HUES64 (cell line): Measurements from ENCODE around the gene PLEKHM2.

Source experiments
- H3K27ac ChIP-seq: 2 replicates; pipeline ENCODE4 v1.7.0; 2013; ENCODE audit warnings: low read depth, low read length, inconsistent platforms
- H3K27me3 ChIP-seq: 2 replicates; pipeline ENCODE4 v1.6.1; 2013; ENCODE audit warnings: mild to moderate bottlenecking, low read length; ENCODE audit not compliant: insufficient read depth
- H3K36me3 ChIP-seq: 2 replicates; pipeline ENCODE4 v1.6.1; 2013; ENCODE audit warnings: mild to moderate bottlenecking, low read length; ENCODE audit not compliant: insufficient read depth
- H3K4me1 ChIP-seq: 2 replicates; pipeline ENCODE4 v1.6.1; 2013; ENCODE audit warnings: mild to moderate bottlenecking, low read length, moderate library complexity; ENCODE audit not compliant: insufficient read depth
- H3K4me3 ChIP-seq: 2 replicates; pipeline ENCODE4 v1.5.1; 2013; ENCODE audit warnings: mild to moderate bottlenecking, low read length, moderate library complexity
- H3K9ac ChIP-seq: 2 replicates; pipeline ENCODE4 v1.6.1; 2013; ENCODE audit warnings: mild to moderate bottlenecking, low read depth, low read length
- H3K9me3 ChIP-seq: 2 replicates; pipeline ENCODE4 v1.6.1; 2013; ENCODE audit warnings: low read depth, low read length; ENCODE audit not compliant: insufficient read depth
- WGBS: fragments of 150-250, 120-280 bp; methylation state at CpG from one replicate; pipeline ENCODE4 v1.1.7; 2013; ENCODE audit warnings: missing lambda C conversion rate; 5-methylcytosine and 5-hydroxymethylcytosine counted together

Gene PLEKHM2

DNA sequence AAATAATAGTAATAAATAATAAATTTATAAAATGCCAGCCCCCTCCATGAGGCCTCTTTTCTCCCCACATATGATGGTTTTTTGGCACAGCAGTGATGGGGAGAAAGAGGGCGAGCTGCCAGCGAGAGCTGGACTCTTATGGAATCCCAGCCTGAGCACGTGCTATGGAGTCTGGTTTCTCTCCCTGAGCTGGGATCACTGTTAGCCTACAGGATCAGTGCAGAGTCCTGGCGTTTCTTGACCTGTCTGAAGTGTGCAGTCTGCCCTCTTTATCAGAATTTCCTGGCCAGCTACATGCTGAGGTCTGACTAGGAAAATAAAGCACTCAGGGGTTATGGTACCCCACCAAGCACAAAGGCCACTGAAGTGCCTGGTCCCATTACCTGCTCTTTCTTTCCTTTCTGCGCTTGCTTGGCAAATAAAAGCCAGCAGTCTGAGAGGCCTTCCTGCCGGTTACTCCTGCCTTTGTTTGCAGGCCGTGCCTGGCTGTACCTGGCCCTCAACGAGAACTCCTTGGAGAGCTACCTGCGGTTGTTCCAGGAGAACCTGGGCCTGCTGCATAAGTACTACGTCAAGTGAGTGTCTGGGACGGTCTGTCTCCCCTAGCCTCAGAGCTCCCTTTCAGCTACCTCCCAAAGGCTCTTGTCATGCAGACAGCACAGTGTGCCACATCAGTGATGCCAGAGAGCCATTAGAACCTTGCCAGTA, 33.5 kb downstream of the PLEKHM2 start:
- no peaks in the 10 kb centered on the region for H3K27me3 ChIP-seq
- no peak overlapping the region for H3K4me3 ChIP-seq
- peaks cover 49% of the 10 kb centered on the region for H3K36me3 ChIP-seq
- no peaks in the 10 kb centered on the region for H3K9me3 ChIP-seq
- H3K9ac ChIP-seq: no peak overlapping the region
- 94% methylated on average over 11 of the region's 11 CpGs for WGBS
- no peak overlapping the region for H3K27ac ChIP-seq
- no peaks in the 10 kb centered on the region for H3K4me1 ChIP-seq

DNA sequence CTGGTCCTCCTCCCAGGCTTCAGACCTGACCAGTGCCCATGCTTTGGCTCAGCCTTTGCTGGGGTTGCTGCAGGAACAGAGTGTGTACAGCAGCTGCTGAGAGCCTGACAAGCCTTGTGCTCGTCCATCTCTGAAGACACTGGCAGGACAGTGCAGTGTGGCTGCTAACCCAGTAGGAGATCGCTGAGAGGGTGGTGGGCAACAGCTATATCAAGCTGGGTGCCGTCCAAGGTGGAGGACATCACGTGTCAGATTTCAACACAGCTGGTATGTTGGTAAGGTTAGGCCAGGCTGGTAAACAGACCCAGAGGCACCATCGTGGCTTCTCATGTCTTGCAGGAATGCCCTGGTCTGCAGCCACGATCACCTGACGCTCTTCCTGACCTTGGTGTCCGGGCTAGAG, 34.1 kb downstream of the PLEKHM2 start:
- Histone ChIP-seq H3K4me1 (no peaks in the 10 kb centered on the region), H3K27ac (no peak overlapping the region), H3K4me3 (no peak overlapping the region), H3K9me3 (no peaks in the 10 kb centered on the region), H3K9ac (no peak overlapping the region), H3K27me3 (no peaks in the 10 kb centered on the region), H3K36me3 (peaks cover 51% of the 10 kb centered on the region)
- WGBS: 93% methylated on average over 8 of the region's 8 CpGs

DNA sequence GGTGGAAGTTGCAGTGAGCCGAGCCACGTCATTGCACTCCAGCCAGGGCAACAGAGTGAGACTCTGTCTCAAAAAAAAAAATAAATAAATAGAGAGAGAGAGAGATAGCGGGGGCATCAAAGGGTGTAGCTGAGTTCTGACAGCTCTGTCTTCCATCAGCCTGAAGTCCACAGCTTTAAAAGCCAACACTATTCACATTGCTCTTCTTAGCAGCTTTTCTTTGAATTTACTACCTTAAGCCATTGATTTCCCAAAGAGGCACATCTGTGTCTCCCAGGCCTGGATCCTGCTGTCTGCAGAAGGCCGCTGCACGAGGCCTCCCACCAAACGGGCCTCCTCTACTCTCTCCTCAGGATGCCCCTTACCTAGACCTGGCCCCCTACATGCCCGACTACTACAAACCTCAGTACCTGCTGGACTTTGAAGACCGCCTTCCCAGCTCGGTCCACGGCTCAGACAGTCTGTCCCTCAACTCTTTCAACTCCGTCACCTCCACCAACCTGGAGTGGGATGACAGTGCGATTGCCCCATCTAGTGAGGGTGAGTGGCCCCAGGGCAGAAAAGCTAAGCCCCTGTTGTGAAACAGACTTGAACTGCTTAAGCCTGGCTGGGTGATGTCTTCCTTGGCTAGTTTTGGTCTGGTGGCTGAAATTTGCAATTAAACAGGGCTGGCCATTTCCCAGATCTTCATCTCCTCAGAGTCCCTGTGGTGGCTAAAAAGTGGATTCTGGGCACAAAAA, 35.4 kb downstream of the PLEKHM2 start:
- H3K9ac ChIP-seq: no peak overlapping the region
- WGBS: 92% methylated on average over 12 of the region's 12 CpGs

DNA sequence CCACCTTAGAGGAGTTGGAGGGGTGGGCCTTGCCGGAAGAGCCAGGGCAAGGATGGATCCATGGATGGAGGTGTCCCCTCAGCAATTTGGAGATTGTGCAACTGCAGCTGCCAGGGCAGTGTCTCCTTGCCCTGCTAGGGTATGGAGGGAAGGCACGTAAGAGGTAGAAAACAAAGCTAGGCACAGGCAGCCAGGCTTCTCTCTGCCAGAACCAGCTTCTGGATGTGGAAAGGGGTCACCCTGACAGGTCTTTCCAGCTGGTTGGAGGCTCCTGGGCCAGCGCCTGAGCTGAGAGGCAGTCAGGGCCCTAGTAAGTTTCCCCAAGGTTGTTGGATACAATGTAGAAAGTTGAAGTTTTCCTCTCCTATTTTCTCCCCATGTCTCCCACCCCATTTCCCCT, 36.7 kb downstream of the PLEKHM2 start:
- H3K4me3 ChIP-seq: no peak overlapping the region
- H3K27me3 ChIP-seq: no peaks in the 10 kb centered on the region
- H3K36me3 ChIP-seq: peaks cover 58% of the 10 kb centered on the region
- H3K9me3 ChIP-seq: no peaks in the 10 kb centered on the region
- H3K4me1 ChIP-seq: no peaks in the 10 kb centered on the region
- WGBS: 97% methylated on average over 3 of the region's 3 CpGs
- H3K27ac ChIP-seq: no peak overlapping the region
- no peak overlapping the region for H3K9ac ChIP-seq

More for the DNA sequence above, 35.4 kb downstream of the PLEKHM2 start:
- no peaks in the 10 kb centered on the region for H3K4me1 ChIP-seq
- no peak overlapping the region for H3K4me3 ChIP-seq
- no peaks in the 10 kb centered on the region for H3K9me3 ChIP-seq
- H3K36me3 ChIP-seq: peaks cover 51% of the 10 kb centered on the region
- H3K27me3 ChIP-seq: no peaks in the 10 kb centered on the region
- no peak overlapping the region for H3K27ac ChIP-seq

DNA sequence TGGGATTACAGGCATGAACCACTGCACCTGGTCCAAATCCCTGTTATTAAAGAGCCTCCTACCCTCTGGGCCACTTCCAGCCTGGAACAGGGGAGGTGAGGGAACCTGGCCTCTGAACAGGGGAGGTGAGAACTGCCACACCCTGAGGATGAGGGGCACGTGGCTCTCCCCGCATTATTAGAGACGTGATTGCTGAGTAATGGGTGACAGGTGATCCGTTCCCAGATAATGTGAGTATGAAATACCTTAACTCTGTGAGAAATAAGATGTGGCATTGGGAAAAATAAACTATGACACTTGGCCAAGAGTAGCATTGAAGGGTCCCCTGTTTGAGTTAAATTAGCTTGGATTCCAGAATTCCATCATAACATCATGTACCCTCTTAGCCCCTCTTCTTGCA, 38.3 kb downstream of the PLEKHM2 start:
- Histone ChIP-seq H3K27me3 (no peaks in the 10 kb centered on the region), H3K9me3 (no peaks in the 10 kb centered on the region), H3K9ac (no peak overlapping the region), H3K27ac (no peak overlapping the region), H3K4me3 (no peak overlapping the region), H3K4me1 (no peaks in the 10 kb centered on the region), H3K36me3 (peaks cover 59% of the 10 kb centered on the region)
- 98% methylated on average over 4 of the region's 4 CpGs for WGBS

DNA sequence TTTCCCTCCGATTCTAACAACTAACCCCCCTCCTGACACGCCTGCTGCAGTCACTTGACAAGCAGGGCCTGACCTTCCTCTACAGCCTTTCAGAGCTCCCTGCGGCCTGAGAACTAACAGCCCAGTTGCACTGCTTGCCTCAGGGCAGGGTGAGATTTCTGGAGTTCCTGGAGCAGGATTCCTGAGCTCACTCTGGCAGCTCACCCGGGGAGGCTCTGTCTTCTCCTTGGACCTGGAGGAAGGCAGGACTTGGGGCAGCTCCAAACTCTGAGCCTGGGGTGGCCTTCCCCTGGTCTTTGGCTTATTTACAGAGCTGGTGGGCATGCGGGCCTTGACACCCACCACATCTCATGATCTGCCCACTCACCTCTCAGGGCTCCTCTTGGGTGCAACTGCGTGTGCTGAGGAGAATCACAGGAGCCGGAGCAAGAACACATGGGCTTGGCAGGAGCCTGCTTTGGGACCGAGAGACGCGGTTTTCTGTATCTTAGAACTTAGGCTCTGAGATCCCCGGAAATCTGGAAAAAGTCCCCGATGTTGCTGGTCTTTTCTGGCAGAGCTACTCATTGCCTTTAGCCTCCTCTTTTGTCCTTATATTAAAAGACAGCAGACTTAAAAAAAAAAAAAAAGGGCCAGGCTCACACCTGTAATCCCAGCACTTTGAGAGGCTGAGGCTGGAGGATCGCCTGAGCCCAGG, 38.9 kb downstream of the PLEKHM2 start:
- 0 out of 2 replicates have a peak overlapping the region, but pooled peaks have one; percentile 9 for H3K9ac ChIP-seq
- WGBS: 95% methylated on average over 13 of the region's 13 CpGs
- peaks cover 59% of the 10 kb centered on the region for H3K36me3 ChIP-seq

DNA sequence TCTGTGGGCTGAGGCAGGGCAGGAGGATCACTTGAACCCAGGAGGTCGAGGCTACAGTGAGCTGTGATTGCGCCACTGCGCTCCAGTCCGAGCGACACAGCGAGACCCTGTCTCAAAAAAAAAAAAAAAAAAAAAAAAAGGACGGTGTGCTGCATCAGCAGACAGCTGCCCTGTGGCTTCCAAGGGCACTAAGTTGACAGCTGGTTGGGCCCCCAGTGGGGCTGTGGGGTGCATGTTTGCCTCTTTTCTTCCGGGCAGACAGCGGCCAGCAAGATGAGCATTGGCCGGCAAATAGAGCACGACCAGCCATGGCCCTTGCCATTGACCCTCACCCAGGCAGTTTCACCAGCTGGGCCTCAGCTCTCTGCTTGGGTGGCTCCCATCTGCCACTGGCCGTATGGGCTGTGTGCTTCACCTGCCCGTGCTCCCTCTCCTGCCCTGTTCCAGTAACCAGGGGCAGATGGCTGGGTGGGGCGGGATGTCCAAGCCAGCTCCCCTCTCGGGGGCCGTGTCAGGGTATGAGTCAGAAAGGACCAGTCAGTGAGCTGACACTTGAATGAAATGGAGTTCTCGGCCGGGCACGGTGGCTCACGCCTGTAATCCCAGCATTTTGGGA, 39.6 kb downstream of the PLEKHM2 start:
- no peak overlapping the region for H3K9ac ChIP-seq
- no peak overlapping the region for H3K27ac ChIP-seq
- H3K27me3 ChIP-seq: no peaks in the 10 kb centered on the region
- H3K9me3 ChIP-seq: no peaks in the 10 kb centered on the region
- peaks cover 60% of the 10 kb centered on the region for H3K36me3 ChIP-seq
- no peak overlapping the region for H3K4me3 ChIP-seq
- no peaks in the 10 kb centered on the region for H3K4me1 ChIP-seq
- 95% methylated on average over 20 of the region's 20 CpGs for WGBS

More for the DNA sequence above, 38.9 kb downstream of the PLEKHM2 start:
- no peaks in the 10 kb centered on the region for H3K27me3 ChIP-seq
- no peaks in the 10 kb centered on the region for H3K4me1 ChIP-seq
- H3K27ac ChIP-seq: no peak overlapping the region
- no peak overlapping the region for H3K4me3 ChIP-seq
- H3K9me3 ChIP-seq: no peaks in the 10 kb centered on the region

DNA sequence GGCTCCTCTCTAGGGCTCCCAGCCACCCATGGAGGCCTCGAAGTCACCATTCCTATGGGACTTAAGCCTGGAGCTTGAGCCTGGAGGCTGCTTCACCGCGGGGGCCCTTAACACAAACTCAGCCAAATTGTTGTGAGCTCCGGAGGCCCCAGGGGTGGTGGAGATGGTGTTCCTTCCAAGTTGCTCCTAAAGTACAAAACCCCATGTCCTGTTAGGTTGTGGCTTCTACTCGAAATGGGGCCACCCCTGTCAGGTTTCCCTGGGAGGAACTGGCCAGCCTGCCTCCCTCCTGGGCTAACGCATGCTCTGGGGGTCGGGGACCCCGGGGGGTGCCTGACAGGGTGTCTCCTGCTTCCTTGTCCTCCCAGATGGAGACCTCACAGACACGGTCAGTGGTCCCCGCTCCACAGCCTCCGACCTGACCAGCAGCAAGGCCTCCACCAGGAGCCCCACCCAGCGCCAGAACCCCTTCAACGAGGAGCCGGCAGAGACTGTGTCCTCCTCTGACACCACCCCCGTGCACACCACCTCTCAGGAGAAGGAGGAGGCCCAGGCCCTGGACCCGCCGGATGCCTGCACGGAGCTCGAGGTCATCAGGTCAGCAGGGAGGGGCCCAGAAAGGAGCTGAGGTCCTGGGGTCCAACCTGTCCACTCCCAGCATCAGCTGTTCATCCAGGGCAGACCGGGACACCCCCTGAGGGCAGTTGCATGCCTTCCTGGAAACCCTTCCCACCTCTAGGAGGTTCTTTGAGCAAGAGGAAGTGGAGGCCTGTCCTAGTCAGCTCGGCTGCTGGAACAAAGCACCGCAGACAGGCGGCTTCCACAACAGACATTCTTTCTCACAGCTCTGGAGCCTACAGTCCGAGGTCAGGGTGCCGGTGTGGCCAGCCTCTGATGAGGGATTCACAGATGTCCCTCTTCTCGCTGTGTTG, 41.1 kb downstream of the PLEKHM2 start:
- Histone ChIP-seq H3K36me3 (peaks cover 58% of the 10 kb centered on the region), H3K27ac (no peak overlapping the region), H3K4me1 (no peaks in the 10 kb centered on the region), H3K4me3 (no peak overlapping the region), H3K9ac (no peak overlapping the region), H3K9me3 (no peaks in the 10 kb centered on the region), H3K27me3 (no peaks in the 10 kb centered on the region)
- WGBS: 88% methylated on average over 26 of the region's 26 CpGs

DNA sequence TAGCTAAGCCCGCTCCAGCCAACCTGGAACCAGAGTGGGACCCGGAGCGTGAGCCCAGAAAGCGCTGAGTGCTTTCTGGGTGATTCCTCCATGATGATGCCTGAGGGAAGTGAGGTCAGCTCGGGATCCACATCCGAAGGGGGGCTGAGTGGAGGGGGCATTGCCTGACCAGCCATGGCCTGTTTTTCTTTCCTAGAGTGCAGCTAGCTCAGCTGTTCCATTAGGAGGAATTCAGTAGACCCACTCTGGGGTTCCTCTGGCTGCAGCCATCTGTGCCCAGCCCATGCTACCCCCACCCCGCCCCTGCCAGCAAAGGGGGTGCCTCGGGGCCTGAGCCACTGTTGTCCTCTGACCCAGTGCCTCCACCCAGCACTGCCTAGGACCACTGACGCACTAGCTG, 42.4 kb downstream of the PLEKHM2 start:
- no peaks in the 10 kb centered on the region for H3K27me3 ChIP-seq
- H3K27ac ChIP-seq: no peak overlapping the region
- WGBS: 94% methylated on average over 9 of the region's 9 CpGs
- no peak overlapping the region for H3K9ac ChIP-seq
- H3K36me3 ChIP-seq: peaks cover 66% of the 10 kb centered on the region
- no peak overlapping the region for H3K4me3 ChIP-seq
- H3K4me1 ChIP-seq: no peaks in the 10 kb centered on the region
- H3K9me3 ChIP-seq: no peaks in the 10 kb centered on the region

DNA sequence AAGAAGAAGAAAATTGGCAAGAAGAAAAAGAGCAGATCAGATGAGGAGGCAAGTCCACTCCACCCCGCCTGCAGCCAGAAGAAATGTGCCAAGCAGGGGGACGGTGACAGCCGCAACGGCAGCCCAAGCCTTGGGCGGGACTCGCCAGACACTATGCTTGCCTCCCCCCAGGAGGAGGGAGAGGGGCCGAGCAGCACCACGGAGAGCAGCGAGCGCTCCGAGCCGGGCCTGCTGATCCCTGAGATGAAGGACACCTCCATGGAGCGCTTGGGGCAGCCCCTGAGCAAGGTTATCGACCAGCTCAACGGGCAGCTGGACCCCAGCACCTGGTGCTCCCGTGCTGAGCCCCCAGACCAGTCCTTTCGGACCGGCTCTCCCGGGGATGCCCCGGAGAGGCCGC, 42.9 kb downstream of the PLEKHM2 start:
- 90% methylated on average over 21 of the region's 21 CpGs for WGBS

More for the DNA sequence above, 42.9 kb downstream of the PLEKHM2 start:
- Histone ChIP-seq H3K9ac (no peak overlapping the region), H3K27ac (no peak overlapping the region), H3K36me3 (peaks cover 71% of the 10 kb centered on the region), H3K9me3 (no peaks in the 10 kb centered on the region), H3K27me3 (no peaks in the 10 kb centered on the region), H3K4me3 (no peak overlapping the region), H3K4me1 (no peaks in the 10 kb centered on the region)
